ENCODE results near the gene TOP3B. TPM values are rescaled to one million over a fixed set of nuclear protein-coding genes. Genes with fewer than 3 reads are reported as not detected.

TOP3B gene
- total RNA-seq, 1 donor from 2014 or later: 63.3 TPM

- no peak overlapping the region for H3K27ac Mint-ChIP-seq
- no peak for TF ChIP-seq CTCF (IDR thresholded peaks at IDR 0.05; ENCODE audit: unreplicated experiment)
- no peaks in the 10 kb centered on the region for H3K4me1 Mint-ChIP-seq
- no peak for DNase-seq (ENCODE audit: low spot score in 2 of 2, unreplicated experiment in 2 of 2)
- peaks cover 38% of the 10 kb centered on the region for H3K36me3 Mint-ChIP-seq
- H3K27me3 Mint-ChIP-seq (ENCODE audit: low read depth): no peaks in the 10 kb centered on the region
- no peaks in the 10 kb centered on the region for H3K9me3 Mint-ChIP-seq
- H3K4me3 Mint-ChIP-seq: no peak overlapping the region
Measured at GRCh38 chr22:21963790-21964211, 18.8 kb downstream of the TOP3B start.

GRCh38 chr22:21963286-21963685 lies 19.3 kb downstream of the TOP3B start:
- Mint-ChIP-seq H3K27me3 (ENCODE audit: low read depth) (no peaks in the 10 kb centered on the region), H3K4me3 (no peak overlapping the region), H3K9me3 (no peaks in the 10 kb centered on the region), H3K4me1 (no peaks in the 10 kb centered on the region), H3K27ac (no peak overlapping the region), H3K36me3 (peaks cover 35% of the 10 kb centered on the region)
- no peak for DNase-seq (ENCODE audit: low spot score in 2 of 2, unreplicated experiment in 2 of 2)
- no peak for TF ChIP-seq CTCF (IDR thresholded peaks at IDR 0.05; ENCODE audit: unreplicated experiment)

GRCh38 chr22:21962655-21962949 lies 20.0 kb downstream of the TOP3B start:
- H3K27me3 Mint-ChIP-seq (ENCODE audit: low read depth): no peaks in the 10 kb centered on the region
- TF ChIP-seq CTCF (IDR thresholded peaks at IDR 0.05; ENCODE audit: unreplicated experiment): no peak
- no peak overlapping the region for H3K4me3 Mint-ChIP-seq
- no peak for DNase-seq (ENCODE audit: low spot score in 2 of 2, unreplicated experiment in 2 of 2)
- H3K27ac Mint-ChIP-seq: no peak overlapping the region
- H3K9me3 Mint-ChIP-seq: no peaks in the 10 kb centered on the region
- H3K4me1 Mint-ChIP-seq: no peaks in the 10 kb centered on the region
- H3K36me3 Mint-ChIP-seq: peaks cover 34% of the 10 kb centered on the region

- H3K27ac Mint-ChIP-seq: no peak overlapping the region
- no peak overlapping the region for H3K4me3 Mint-ChIP-seq
- H3K27me3 Mint-ChIP-seq (ENCODE audit: low read depth): no peaks in the 10 kb centered on the region
- no peaks in the 10 kb centered on the region for H3K4me1 Mint-ChIP-seq
- DNase-seq (ENCODE audit: low spot score in 2 of 2, unreplicated experiment in 2 of 2): no peak
- TF ChIP-seq CTCF (IDR thresholded peaks at IDR 0.05; ENCODE audit: unreplicated experiment): no peak
- no peaks in the 10 kb centered on the region for H3K9me3 Mint-ChIP-seq
- H3K36me3 Mint-ChIP-seq: peaks cover 29% of the 10 kb centered on the region
Measured at GRCh38 chr22:21961886-21962654, 20.5 kb downstream of the TOP3B start.

- Mint-ChIP-seq H3K4me1 (no peaks in the 10 kb centered on the region), H3K27me3 (ENCODE audit: low read depth) (no peaks in the 10 kb centered on the region), H3K27ac (no peak overlapping the region), H3K36me3 (peaks cover 21% of the 10 kb centered on the region), H3K9me3 (no peaks in the 10 kb centered on the region), H3K4me3 (no peak overlapping the region)
- no peak for DNase-seq (ENCODE audit: low spot score in 2 of 2, unreplicated experiment in 2 of 2)
- no peak for TF ChIP-seq CTCF (IDR thresholded peaks at IDR 0.05; ENCODE audit: unreplicated experiment)
Measured at GRCh38 chr22:21961127-21961867, 21.3 kb downstream of the TOP3B start.
